Right lobe of liver (tissue), 6 donors: ENCODE measurements around the gene CELA3A. TPM values are rescaled to one million over a fixed set of nuclear protein-coding genes. Genes with fewer than 3 reads are reported as not detected.

Experiments
- ATAC-seq, 4 donors: fragments of 200-7000 bp; cut with Tn5 transposase; one replicate each; pipeline ENCODE4 v1.9.1; 2020; ENCODE audit warnings: mild to moderate bottlenecking in 4 of 4, moderate library complexity in 4 of 4
- DNase-seq, 3 donors: peaks; one replicate each; pipeline ENCODE4 v3.0.0-alpha.2; 2020
- H3K27ac ChIP-seq, 3 donors: fragments of 200-600 bp; one replicate each; pipeline ENCODE4 v1.8.0; 2022
- H3K27me3 ChIP-seq, 2 donors: fragments of 200-600 bp; one replicate each; pipeline ENCODE4 v1.8.0; 2022
- H3K36me3 ChIP-seq, 4 donors: fragments of 200-600 bp; sonication (generic) in 1 of 4; one replicate each; pipeline versions ENCODE4 v1.5.1 to v1.8.0; 2017 to 2022; ENCODE audit warnings: control low read depth in 1 of 4
- H3K4me1 ChIP-seq, 4 donors: fragments of 200-600 bp; sonication (generic) in 1 of 4; one replicate each; pipeline versions ENCODE4 v1.5.1 to v1.8.0; 2017 to 2022; ENCODE audit warnings: control low read depth in 1 of 4
- H3K4me3 ChIP-seq, 3 donors: fragments of 200-600 bp; one replicate each; pipeline ENCODE4 v1.8.0; 2022
- H3K9me3 ChIP-seq, 4 donors: fragments of 200-600 bp; sonication (generic) in 1 of 4; one replicate each; pipeline versions ENCODE4 v1.5.1 to v1.8.0; 2017 to 2022; ENCODE audit warnings: control low read depth in 1 of 4
- CTCF ChIP-seq, 4 donors: fragments of 200-600 bp in 3 of 4; fragments of 450-650 bp in 1 of 4; IDR thresholded peaks; one replicate each; pipeline versions ENCODE4 v1.5.1 to v1.8.0; 2016 to 2022; ENCODE audit warnings: antibody characterized with exemption in 4 of 4, mild to moderate bottlenecking in 2 of 4
- POLR2A ChIP-seq: fragments of 450-650 bp; IDR thresholded peaks from one replicate; pipeline ENCODE4 v1.6.1; 2017; ENCODE audit warnings: antibody characterized with exemption, mild to moderate bottlenecking
- WGBS: methylation state at CpG from one replicate; pipeline ENCODE4 v1.1.6; 2018; ENCODE audit warnings: low coverage, low lambda C conversion rate; ENCODE audit not compliant: insufficient coverage; ENCODE audit errors: missing lambda C conversion rate; 5-methylcytosine and 5-hydroxymethylcytosine counted together
- intact Hi-C, 2 donors: fragments of 100-400 bp; cut with DNase I; formaldehyde crosslinking; loops; one replicate each; pipeline versions ENCODE4 v1.11.2 to v1.14.1; 2022
- total RNA-seq, 6 experiments: library from RNA; depleted of rRNA in 2 of 6; stranded (reverse); fragments of >200 nt in 2 of 6; fragmentation: NEBNext Ultra II Directional in 3 of 6; extraction: Animal tissue kit (Norgen Biotek cat#: 25700) in 3 of 6; gene quantifications; one replicate each; pipeline versions ENCODE4 v1.1.0 to v1.2.4, GENCODE V29; 2016 to 2023
- donor health status: DM: no; HTN: yes; CAD: no.
- donor health status: DM: no; HTN: no; CAD: no.
- donor health status: DM: no; HTN: no; CAD: no.
- donor health status: DM: no; HTN: yes; CAD: no.
- donor health status: DM: no; HTN: yes; CAD: no.

The CELA3A gene
- total RNA-seq, 6 experiments from 2014 or later = 0.22 TPM; not detected in 5

GRCh38 chr1:21956720-21957552, 44.5 kb upstream of the CELA3A start:
- Histone ChIP-seq H3K9me3 (no peaks in the 10 kb centered on the region), H3K36me3 (no peaks in the 10 kb centered on the region), H3K4me1 (peaks cover 0 to 10% (median 0%) of the 10 kb centered on the region in 4 donors), H3K4me3 (no peak overlapping the region), H3K27ac (no peak overlapping the region), H3K27me3 (no peaks in the 10 kb centered on the region)
- TF ChIP-seq POLR2A (no peak), CTCF (IDR thresholded peaks at IDR 0.05) (no peak)
- ATAC-seq = peak; percentile 68 to 82 (median 78)
- intact Hi-C loops = no loop called here
- 43% methylated on average over 5 of the region's 18 CpGs for WGBS
- DNase-seq = peak; percentile 46 to 75 (median 73)

- Histone ChIP-seq H3K36me3 (no peaks in the 10 kb centered on the region), H3K4me3 (no peak overlapping the region), H3K9me3 (no peaks in the 10 kb centered on the region), H3K27me3 (no peaks in the 10 kb centered on the region), H3K4me1 (peaks cover 0 to 10% (median 0%) of the 10 kb centered on the region in 4 donors), H3K27ac (no peak overlapping the region)
- TF ChIP-seq POLR2A (no peak), CTCF (IDR thresholded peaks at IDR 0.05) (no peak)
- intact Hi-C loops = loop anchor here in 1 of 2 donors (10.0 kb wide), 1 partner anchor 257 kb away; no protein-coding TSS in a partner anchor
- ATAC-seq = no peak
- DNase-seq = no peak
- 70% methylated on average over 2 of the region's 2 CpGs for WGBS
Measured at GRCh38 chr1:21961337-21961736, 40.1 kb upstream of the CELA3A start.

- Histone ChIP-seq H3K27me3 (no peaks in the 10 kb centered on the region), H3K27ac (no peak overlapping the region), H3K4me3 (no peak overlapping the region), H3K9me3 (no peaks in the 10 kb centered on the region), H3K36me3 (no peaks in the 10 kb centered on the region), H3K4me1 (peaks cover 0 to 6% (median 0%) of the 10 kb centered on the region in 4 donors)
- TF ChIP-seq CTCF (IDR thresholded peaks at IDR 0.05) (no peak), POLR2A (no peak)
- intact Hi-C loops = loop anchor here in 1 of 2 donors (10.0 kb wide), 1 partner anchor 257 kb away; no protein-coding TSS in a partner anchor
- DNase-seq (peak in 1 of 3 donors; percentile 15), ATAC-seq (peak in 1 of 4 donors; percentile 17)
- WGBS = no CpG with 5 or more reads among the region's 2 CpGs
Measured at GRCh38 chr1:21961799-21962198, 39.7 kb upstream of the CELA3A start.

- H3K36me3 ChIP-seq = no peaks in the 10 kb centered on the region
- H3K4me3 ChIP-seq = no peak overlapping the region
- no peak overlapping the region for H3K27ac ChIP-seq
- DNase-seq (peak; percentile 73 to 77 (median 76)), ATAC-seq (peak; percentile 90 to 97 (median 94))
- no peaks in the 10 kb centered on the region for H3K9me3 ChIP-seq
- H3K4me1 ChIP-seq = no peaks in the 10 kb centered on the region
- peak; percentile 85 to 95 (median 87) for TF ChIP-seq CTCF (IDR thresholded peaks at IDR 0.05)
- no peak for TF ChIP-seq POLR2A
- WGBS = 35% methylated on average over 7 of the region's 11 CpGs
- intact Hi-C loops = loop anchor here in 1 of 2 donors (10.0 kb wide), 1 partner anchor 259 kb away; no protein-coding TSS in a partner anchor
- no peaks in the 10 kb centered on the region for H3K27me3 ChIP-seq
Measured at GRCh38 chr1:21963477-21964217, 37.8 kb upstream of the CELA3A start.
